ENCODE data around the gene TANK. TPM values are rescaled to one million over a fixed set of nuclear protein-coding genes. Genes with fewer than 3 reads are reported as not detected.

Gene TANK
- total and polyA plus RNA-seq, 2 of the 13 experiments (the other 11 are each of a cell fraction or from before 2014, with no cell fraction given) = 66.9 to 96.1 TPM

GRCh38 chr2:161115605-161116380 is 44.4 kb upstream of the TANK start (continued):
- TF ChIP-seq BCLAF1 (IDR thresholded peaks at IDR 0.05) = no peak
- no peak for TF ChIP-seq ZNF280D (CRISPR knock-in tag; IDR thresholded peaks at IDR 0.05)
- no peak for TF ChIP-seq ZNF276 (CRISPR knock-in tag; IDR thresholded peaks at IDR 0.05; ENCODE audit: low read depth)
- TF ChIP-seq RARG (CRISPR knock-in tag; IDR thresholded peaks at IDR 0.05; ENCODE audit: low read depth) = no peak
- TF ChIP-seq SMAD1 (CRISPR knock-in tag; IDR thresholded peaks at IDR 0.05; ENCODE audit: borderline replicate concordance, low read depth) = no peak
- TF ChIP-seq LCORL (IDR thresholded peaks at IDR 0.05) = no peak
- no peak for TF ChIP-seq LCORL (CRISPR knock-in tag; IDR thresholded peaks at IDR 0.05)
- TF ChIP-seq JARID2 (CRISPR knock-in tag; IDR thresholded peaks at IDR 0.05; ENCODE audit: insufficient replicate concordance) = no peak
- TF ChIP-seq REPIN1 (CRISPR knock-in tag; IDR thresholded peaks at IDR 0.05; ENCODE audit: borderline replicate concordance, low read depth) = no peak; the same call in 1 of the 2 replicates
- TF ChIP-seq ZNF703 (CRISPR knock-in tag; IDR thresholded peaks at IDR 0.05; ENCODE audit: borderline replicate concordance) = no peak
- no peak for TF ChIP-seq ZNF224 (CRISPR knock-in tag; IDR thresholded peaks at IDR 0.05)
- peak; percentile 18; the same call in 1 of the 2 replicates for TF ChIP-seq ZBTB21 (CRISPR knock-in tag; IDR thresholded peaks at IDR 0.05)
- no peak for TF ChIP-seq ETV6 (CRISPR knock-in tag; conservative IDR thresholded peaks at IDR 0.05)
- TF ChIP-seq, protein P1, sequence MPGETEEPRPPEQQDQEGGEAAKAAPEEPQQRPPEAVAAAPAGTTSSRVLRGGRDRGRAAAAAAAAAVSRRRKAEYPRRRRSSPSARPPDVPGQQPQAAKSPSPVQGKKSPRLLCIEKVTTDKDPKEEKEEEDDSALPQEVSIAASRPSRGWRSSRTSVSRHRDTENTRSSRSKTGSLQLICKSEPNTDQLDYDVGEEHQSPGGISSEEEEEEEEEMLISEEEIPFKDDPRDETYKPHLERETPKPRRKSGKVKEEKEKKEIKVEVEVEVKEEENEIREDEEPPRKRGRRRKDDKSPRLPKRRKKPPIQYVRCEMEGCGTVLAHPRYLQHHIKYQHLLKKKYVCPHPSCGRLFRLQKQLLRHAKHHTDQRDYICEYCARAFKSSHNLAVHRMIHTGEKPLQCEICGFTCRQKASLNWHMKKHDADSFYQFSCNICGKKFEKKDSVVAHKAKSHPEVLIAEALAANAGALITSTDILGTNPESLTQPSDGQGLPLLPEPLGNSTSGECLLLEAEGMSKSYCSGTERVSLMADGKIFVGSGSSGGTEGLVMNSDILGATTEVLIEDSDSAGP (CRISPR knock-in tag; IDR thresholded peaks at IDR 0.05; ENCODE audit: borderline replicate concordance) = no peak
- no peak for TF ChIP-seq BRCA1 (CRISPR knock-in tag; IDR thresholded peaks at IDR 0.05)
- TF ChIP-seq ZNF432 (CRISPR knock-in tag; IDR thresholded peaks at IDR 0.05; ENCODE audit: borderline replicate concordance) = no peak
- TF ChIP-seq HES4 (CRISPR knock-in tag; IDR thresholded peaks at IDR 0.05; ENCODE audit: borderline replicate concordance) = no peak
- TF ChIP-seq ARHGAP35 (CRISPR knock-in tag; IDR thresholded peaks at IDR 0.05; ENCODE audit: borderline replicate concordance) = no peak
- TF ChIP-seq NFYC (CRISPR knock-in tag; IDR thresholded peaks at IDR 0.05) = no peak
- no peak for TF ChIP-seq MTF2 (CRISPR knock-in tag; IDR thresholded peaks at IDR 0.05; ENCODE audit: borderline replicate concordance)

Data from HepG2 (cell line).